Common myeloid progenitor, CD34-positive (primary cell): ENCODE data around the gene TEX28.

Source experiments
- CTCF ChIA-PET: fragments of 350-600 bp; sonication (Branson Sonifier 250); formaldehyde crosslinking; loops from one replicate; lab custom pipeline; 2021; ENCODE audit warnings: antibody characterized with exemption; lab: Charles Lee
- POLR2A ChIA-PET: fragments of 350-600 bp; sonication (Branson Sonifier 250); formaldehyde crosslinking; loops from one replicate; lab custom pipeline; 2021; ENCODE audit warnings: antibody characterized with exemption; lab: Charles Lee
- DNase-seq, 3 donors: peaks; one replicate each; pipeline versions ENCODE4 v3.0.0 to v3.0.0-alpha.2; 2013
- H3K27ac ChIP-seq, 2 experiments: 1 replicate in 1 of 2; 2 replicates in 1 of 2; pipeline ENCODE4 v1.7.0; 2013; ENCODE audit warnings: inconsistent platforms in 2 of 2, low read length in 2 of 2, mild to moderate bottlenecking in 2 of 2, low read depth in 1 of 2, moderate library complexity in 1 of 2; ENCODE audit not compliant: severe bottlenecking in 2 of 2, insufficient read depth in 1 of 2, poor library complexity in 1 of 2
- H3K27me3 ChIP-seq, 5 experiments: replicated peaks in 2 of 5; 1 replicate in 3 of 5; 2 replicates in 2 of 5; pipeline versions ENCODE4 v1.6.1 to v1.7.0; 2013; ENCODE audit warnings: low read length in 4 of 5, mild to moderate bottlenecking in 2 of 5, moderate library complexity in 2 of 5, inconsistent platforms in 1 of 5; ENCODE audit not compliant: insufficient read depth in 5 of 5, control insufficient read depth in 4 of 5
- H3K36me3 ChIP-seq, 4 experiments: 1 replicate in 2 of 4; 2 replicates in 2 of 4; pipeline versions ENCODE4 v1.6.1 to v1.7.0; 2013; ENCODE audit warnings: low read length in 3 of 4, control low read depth in 1 of 4, mild to moderate bottlenecking in 1 of 4; ENCODE audit not compliant: control insufficient read depth in 4 of 4, insufficient read depth in 4 of 4
- H3K4me1 ChIP-seq, 4 experiments: 1 replicate in 3 of 4; 2 replicates in 1 of 4; pipeline versions ENCODE4 v1.6.1 to v1.7.1; 2013; ENCODE audit warnings: low read length in 3 of 4, mild to moderate bottlenecking in 3 of 4, control low read depth in 1 of 4, inconsistent platforms in 1 of 4, moderate library complexity in 1 of 4; ENCODE audit not compliant: control insufficient read depth in 4 of 4, insufficient read depth in 4 of 4; ENCODE audit errors: control extremely low read depth in 1 of 4
- H3K4me3 ChIP-seq, 7 experiments: 1 replicate in 4 of 7; 2 replicates in 3 of 7; pipeline versions ENCODE4 v1.5.1 to v1.7.0; 2013; ENCODE audit warnings: mild to moderate bottlenecking in 7 of 7, low read length in 6 of 7, moderate library complexity in 6 of 7, inconsistent platforms in 2 of 7, low read depth in 2 of 7, control low read depth in 1 of 7; ENCODE audit not compliant: insufficient read depth in 4 of 7, control insufficient read depth in 1 of 7; ENCODE audit errors: extremely low read depth in 1 of 7
- H3K9me3 ChIP-seq, 5 experiments: 1 replicate in 4 of 5; 2 replicates in 1 of 5; pipeline versions ENCODE4 v1.6.1 to v1.7.1; 2013; ENCODE audit warnings: low read length in 4 of 5, mild to moderate bottlenecking in 2 of 5, inconsistent platforms in 1 of 5, low read depth in 1 of 5, moderate library complexity in 1 of 5; ENCODE audit not compliant: control insufficient read depth in 4 of 5, insufficient read depth in 2 of 5; ENCODE audit errors: control extremely low read depth in 1 of 5
- whole genome bisulfite sequencing: methylation state at CpG from one replicate; pipeline ENCODE4 v1.1.5; 2013; ENCODE audit not compliant: insufficient coverage; 5-methylcytosine and 5-hydroxymethylcytosine counted together

Gene TEX28

GRCh38 chrX:154322890-154323289, 28.0 kb upstream of the TEX28 start:
- CTCF ChIA-PET, result interaction anchor here (0.9 kb wide), 1 partner anchor 211 kb away, joined by 3 read pairs; no protein-coding TSS in a partner anchor
- H3K36me3 ChIP-seq, result no peaks in the 10 kb centered on the region
- DNase-seq, result no peak
- H3K9me3 ChIP-seq, result no peaks in the 10 kb centered on the region
- peaks cover 0 to 18% (median 0%) of the 10 kb centered on the region in 5 experiments for H3K27me3 ChIP-seq
- 88% methylated on average over 10 of the region's 10 CpGs for WGBS
- H3K4me3 ChIP-seq, result no peak overlapping the region
- POLR2A ChIA-PET, result no interaction called here
- H3K4me1 ChIP-seq, result peaks cover 0 to 6% (median 2%) of the 10 kb centered on the region in 4 experiments
- H3K27ac ChIP-seq, result no peak overlapping the region

GRCh38 chrX:154321594-154321993, 26.7 kb upstream of the TEX28 start:
- ChIA-PET CTCF (no interaction called here), POLR2A (no interaction called here)
- H3K36me3 ChIP-seq, result no peaks in the 10 kb centered on the region
- DNase-seq, result no peak
- no peaks in the 10 kb centered on the region for H3K4me1 ChIP-seq
- WGBS, result 88% methylated on average over 10 of the region's 10 CpGs
- peaks cover 0 to 16% (median 0%) of the 10 kb centered on the region in 5 experiments for H3K27me3 ChIP-seq
- H3K9me3 ChIP-seq, result no peaks in the 10 kb centered on the region
- no peak overlapping the region for H3K27ac ChIP-seq
- no peak overlapping the region for H3K4me3 ChIP-seq

- Histone ChIP-seq H3K27me3 (peaks cover 0 to 12% (median 0%) of the 10 kb centered on the region in 5 experiments), H3K4me3 (no peak overlapping the region), H3K4me1 (no peaks in the 10 kb centered on the region), H3K9me3 (no peaks in the 10 kb centered on the region), H3K36me3 (no peaks in the 10 kb centered on the region), H3K27ac (no peak overlapping the region)
- DNase-seq, result no peak
- ChIA-PET CTCF (no interaction called here), POLR2A (no interaction called here)
- 94% methylated on average over 3 of the region's 7 CpGs for WGBS
Observed at GRCh38 chrX:154321152-154321551, 26.2 kb upstream of the TEX28 start.

GRCh38 chrX:154320406-154320805, 25.5 kb upstream of the TEX28 start:
- POLR2A ChIA-PET, result no interaction called here
- Histone ChIP-seq H3K4me1 (no peaks in the 10 kb centered on the region), H3K36me3 (no peaks in the 10 kb centered on the region), H3K27ac (no peak overlapping the region), H3K27me3 (peaks cover 0 to 10% (median 0%) of the 10 kb centered on the region in 5 experiments), H3K4me3 (no peak overlapping the region), H3K9me3 (no peaks in the 10 kb centered on the region)
- 91% methylated on average over 11 of the region's 11 CpGs for WGBS
- no peak for DNase-seq
- CTCF ChIA-PET, result no interaction called here

- Histone ChIP-seq H3K27me3 (no peaks in the 10 kb centered on the region), H3K4me3 (no peak overlapping the region), H3K27ac (no peak overlapping the region), H3K4me1 (no peaks in the 10 kb centered on the region), H3K9me3 (no peaks in the 10 kb centered on the region), H3K36me3 (no peaks in the 10 kb centered on the region)
- WGBS, result 38% methylated on average over 5 of the region's 7 CpGs
- CTCF ChIA-PET, result interaction anchor here (0.8 to 1.2 kb wide), 2 partner anchors 9 to 12 kb away, joined by 3 to 6 read pairs; no protein-coding TSS in a partner anchor
- POLR2A ChIA-PET, result no interaction called here
- DNase-seq, result peak in 2 of 3 donors; percentile 17 to 36
Observed at GRCh38 chrX:154317391-154317995, 22.6 kb upstream of the TEX28 start.

GRCh38 chrX:154315416-154315815, 20.5 kb upstream of the TEX28 start:
- 91% methylated on average over 3 of the region's 3 CpGs for WGBS
- CTCF ChIA-PET, result interaction anchor here (1.2 kb wide), 1 partner anchor 180 kb away, joined by 3 read pairs; no protein-coding TSS in a partner anchor

GRCh38 chrX:154313147-154313546, 18.2 kb upstream of the TEX28 start:
- Histone ChIP-seq H3K4me3 (no peak overlapping the region), H3K27me3 (peaks cover 0 to 2% (median 0%) of the 10 kb centered on the region in 5 experiments), H3K36me3 (no peaks in the 10 kb centered on the region), H3K4me1 (peaks cover 0 to 4% (median 0%) of the 10 kb centered on the region in 4 experiments), H3K27ac (no peak overlapping the region), H3K9me3 (no peaks in the 10 kb centered on the region)
- POLR2A ChIA-PET, result no interaction called here
- WGBS, result 69% methylated on average over 5 of the region's 5 CpGs
- CTCF ChIA-PET, result interaction anchor here (1.2 kb wide), 1 partner anchor 176 kb away, joined by 3 read pairs; no protein-coding TSS in a partner anchor
- DNase-seq, result no peak

More at GRCh38 chrX:154315416-154315815, 20.5 kb upstream of the TEX28 start:
- Histone ChIP-seq H3K27ac (no peak overlapping the region), H3K4me3 (no peak overlapping the region), H3K36me3 (no peaks in the 10 kb centered on the region), H3K4me1 (no peaks in the 10 kb centered on the region), H3K9me3 (no peaks in the 10 kb centered on the region), H3K27me3 (peaks cover 0 to 2% (median 0%) of the 10 kb centered on the region in 5 experiments)
- POLR2A ChIA-PET, result no interaction called here
- no peak for DNase-seq
